Measurements from ENCODE around the gene MESP2.

DNA sequence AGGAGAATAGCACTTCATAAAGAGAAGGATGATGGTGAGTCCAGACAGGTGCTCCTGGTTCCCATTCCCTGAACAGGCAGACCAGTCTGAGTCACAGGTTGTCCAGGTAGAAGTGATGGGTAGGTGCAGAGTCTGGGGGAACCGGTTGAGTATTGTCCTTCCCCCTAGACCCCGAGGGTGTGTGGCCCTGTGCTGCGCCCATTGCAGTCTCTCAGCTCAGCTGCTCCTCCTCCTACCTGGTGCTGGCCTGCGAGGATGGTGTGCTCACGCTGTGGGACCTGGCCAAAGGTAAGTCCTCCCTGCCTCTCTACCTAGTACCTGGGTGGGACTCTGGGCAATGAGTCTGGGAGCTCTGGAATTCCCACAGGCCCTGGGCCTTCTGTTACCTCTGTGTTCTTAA, 44.9 kb upstream of the MESP2 start:
- TF ChIP-seq, protein P1, sequence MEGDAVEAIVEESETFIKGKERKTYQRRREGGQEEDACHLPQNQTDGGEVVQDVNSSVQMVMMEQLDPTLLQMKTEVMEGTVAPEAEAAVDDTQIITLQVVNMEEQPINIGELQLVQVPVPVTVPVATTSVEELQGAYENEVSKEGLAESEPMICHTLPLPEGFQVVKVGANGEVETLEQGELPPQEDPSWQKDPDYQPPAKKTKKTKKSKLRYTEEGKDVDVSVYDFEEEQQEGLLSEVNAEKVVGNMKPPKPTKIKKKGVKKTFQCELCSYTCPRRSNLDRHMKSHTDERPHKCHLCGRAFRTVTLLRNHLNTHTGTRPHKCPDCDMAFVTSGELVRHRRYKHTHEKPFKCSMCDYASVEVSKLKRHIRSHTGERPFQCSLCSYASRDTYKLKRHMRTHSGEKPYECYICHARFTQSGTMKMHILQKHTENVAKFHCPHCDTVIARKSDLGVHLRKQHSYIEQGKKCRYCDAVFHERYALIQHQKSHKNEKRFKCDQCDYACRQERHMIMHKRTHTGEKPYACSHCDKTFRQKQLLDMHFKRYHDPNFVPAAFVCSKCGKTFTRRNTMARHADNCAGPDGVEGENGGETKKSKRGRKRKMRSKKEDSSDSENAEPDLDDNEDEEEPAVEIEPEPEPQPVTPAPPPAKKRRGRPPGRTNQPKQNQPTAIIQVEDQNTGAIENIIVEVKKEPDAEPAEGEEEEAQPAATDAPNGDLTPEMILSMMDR (IDR thresholded peaks at IDR 0.05; ENCODE audit: poor library complexity, severe bottlenecking), result no peak
- TF ChIP-seq EP300 (conservative IDR thresholded peaks at IDR 0.05; ENCODE audit: poor library complexity, severe bottlenecking), result no peak
- TF ChIP-seq EZH2 (IDR thresholded peaks at IDR 0.05; ENCODE audit: borderline replicate concordance, insufficient read depth, low read length, poor library complexity, severe bottlenecking), result no peak
- no peak for TF ChIP-seq POLR2AphosphoS5 (IDR thresholded peaks at IDR 0.05)
- TF ChIP-seq, protein P2, sequence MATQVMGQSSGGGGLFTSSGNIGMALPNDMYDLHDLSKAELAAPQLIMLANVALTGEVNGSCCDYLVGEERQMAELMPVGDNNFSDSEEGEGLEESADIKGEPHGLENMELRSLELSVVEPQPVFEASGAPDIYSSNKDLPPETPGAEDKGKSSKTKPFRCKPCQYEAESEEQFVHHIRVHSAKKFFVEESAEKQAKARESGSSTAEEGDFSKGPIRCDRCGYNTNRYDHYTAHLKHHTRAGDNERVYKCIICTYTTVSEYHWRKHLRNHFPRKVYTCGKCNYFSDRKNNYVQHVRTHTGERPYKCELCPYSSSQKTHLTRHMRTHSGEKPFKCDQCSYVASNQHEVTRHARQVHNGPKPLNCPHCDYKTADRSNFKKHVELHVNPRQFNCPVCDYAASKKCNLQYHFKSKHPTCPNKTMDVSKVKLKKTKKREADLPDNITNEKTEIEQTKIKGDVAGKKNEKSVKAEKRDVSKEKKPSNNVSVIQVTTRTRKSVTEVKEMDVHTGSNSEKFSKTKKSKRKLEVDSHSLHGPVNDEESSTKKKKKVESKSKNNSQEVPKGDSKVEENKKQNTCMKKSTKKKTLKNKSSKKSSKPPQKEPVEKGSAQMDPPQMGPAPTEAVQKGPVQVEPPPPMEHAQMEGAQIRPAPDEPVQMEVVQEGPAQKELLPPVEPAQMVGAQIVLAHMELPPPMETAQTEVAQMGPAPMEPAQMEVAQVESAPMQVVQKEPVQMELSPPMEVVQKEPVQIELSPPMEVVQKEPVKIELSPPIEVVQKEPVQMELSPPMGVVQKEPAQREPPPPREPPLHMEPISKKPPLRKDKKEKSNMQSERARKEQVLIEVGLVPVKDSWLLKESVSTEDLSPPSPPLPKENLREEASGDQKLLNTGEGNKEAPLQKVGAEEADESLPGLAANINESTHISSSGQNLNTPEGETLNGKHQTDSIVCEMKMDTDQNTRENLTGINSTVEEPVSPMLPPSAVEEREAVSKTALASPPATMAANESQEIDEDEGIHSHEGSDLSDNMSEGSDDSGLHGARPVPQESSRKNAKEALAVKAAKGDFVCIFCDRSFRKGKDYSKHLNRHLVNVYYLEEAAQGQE (IDR thresholded peaks at IDR 0.05; ENCODE audit: borderline replicate concordance), result no peak

Data from neural cell (in vitro differentiated cells).